Left forelimb (tissue), 1 donor: ENCODE results near the gene ADGRL3.
"Not testable (repeated sequence)": the region's sequence is repeated elsewhere in the genome, so short reads cannot be mapped to it uniquely, and the experiment has no call there.

ENCODE experiments used
- DNase-seq: peaks from one replicate; pipeline ENCODE4 v3.0.0-alpha.2; 2018; ENCODE audit warnings: low spot score

Gene ADGRL3

DNA sequence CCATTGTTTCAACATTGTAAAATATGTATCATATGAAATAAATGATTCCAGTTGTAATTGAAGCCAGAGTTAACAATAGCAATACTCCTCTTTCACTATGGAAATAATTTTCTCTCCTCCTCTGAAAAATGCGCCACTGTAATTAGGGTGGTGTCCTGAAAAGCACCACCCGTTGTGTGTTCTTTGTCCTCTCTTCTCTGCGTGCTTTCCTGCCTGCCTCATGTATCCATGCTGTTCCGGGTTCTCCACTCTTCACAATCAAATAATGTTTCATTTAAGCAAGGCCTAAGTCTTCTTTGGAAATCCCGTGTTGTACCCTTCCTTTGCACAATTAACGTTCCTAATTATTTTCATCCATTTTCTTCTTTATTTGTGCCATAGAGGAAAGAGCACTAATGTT, 293.3 kb downstream of the ADGRL3 start:
- no peak for DNase-seq

DNA sequence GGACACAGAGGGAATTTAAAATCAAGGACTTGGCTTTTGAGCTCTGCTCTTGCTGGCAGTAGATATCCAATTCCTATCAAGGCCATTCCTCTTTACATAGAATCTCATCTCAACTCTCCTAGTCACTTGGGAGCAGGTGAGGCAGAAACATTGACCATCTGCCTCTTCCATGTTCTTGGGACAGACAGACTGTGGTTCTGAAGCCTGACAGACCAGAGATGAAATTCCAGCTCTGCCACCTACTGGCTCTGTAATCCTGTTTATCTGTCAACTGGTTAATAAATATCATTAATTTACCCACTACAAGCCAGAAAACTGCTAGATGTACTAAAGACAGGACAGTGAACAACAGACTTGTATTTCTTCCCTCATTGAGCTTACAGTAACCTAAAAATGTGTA, 300.8 kb downstream of the ADGRL3 start:
- DNase-seq: no peak

DNA sequence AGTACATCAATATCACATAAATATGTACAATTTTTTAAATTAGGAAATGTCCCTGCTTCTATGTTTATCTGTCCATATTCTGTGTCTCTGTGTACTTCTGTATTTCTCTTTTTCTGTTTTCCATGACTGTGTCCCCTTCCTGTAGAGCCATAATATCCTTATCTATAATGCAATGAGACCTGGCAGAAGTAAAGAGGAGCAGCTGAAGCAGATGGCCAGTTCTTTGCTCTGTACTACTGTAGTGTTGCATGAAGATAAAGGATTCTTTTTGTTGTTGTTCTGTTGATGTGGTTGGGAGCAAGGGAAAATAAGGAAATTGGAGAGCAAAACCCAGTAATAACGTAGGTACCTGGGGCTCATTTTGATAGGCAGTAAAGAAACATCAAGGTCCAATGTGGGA, 301.7 kb downstream of the ADGRL3 start:
- no peak for DNase-seq

DNA sequence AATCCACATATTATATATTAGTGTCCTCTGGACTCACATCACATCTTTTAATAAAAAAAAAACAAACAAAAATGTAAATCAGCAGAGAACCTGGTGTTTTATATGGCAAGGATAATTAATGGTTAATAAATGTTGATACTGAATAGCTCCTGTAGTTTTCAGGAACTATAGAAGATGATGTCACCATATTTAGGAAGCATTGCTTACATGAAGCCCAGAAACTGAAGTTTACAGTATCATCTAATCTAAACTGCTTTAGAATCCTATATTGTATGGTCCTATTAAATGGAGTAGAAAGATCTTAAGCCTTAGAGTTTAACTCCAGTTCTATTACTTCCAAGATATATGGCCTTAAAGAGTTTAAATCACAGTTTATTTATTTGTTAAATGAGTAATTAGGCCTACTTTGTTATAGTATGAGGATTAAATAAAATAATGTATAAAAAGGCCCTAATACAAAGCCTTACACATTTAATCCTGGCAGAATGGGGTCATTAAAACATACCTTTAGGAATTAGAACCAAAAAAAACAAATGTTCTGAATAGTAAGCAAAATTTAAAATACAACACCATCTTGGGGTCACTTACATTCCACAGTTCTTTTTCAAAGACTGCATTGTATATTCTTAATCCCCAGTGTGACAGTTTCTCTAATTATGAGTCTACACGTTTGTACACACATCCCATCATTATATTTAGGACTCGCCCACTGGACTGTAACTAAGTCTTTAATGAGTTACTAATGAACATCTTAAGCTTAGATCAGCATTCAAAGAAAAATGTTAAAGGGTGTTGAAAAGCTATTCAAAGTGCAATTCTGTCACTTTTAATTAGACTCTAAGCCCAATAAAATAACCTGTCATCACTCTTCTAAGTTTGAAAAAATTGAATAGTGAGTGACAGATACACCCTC, 305.9 kb downstream of the ADGRL3 start:
- no peak for DNase-seq

DNA sequence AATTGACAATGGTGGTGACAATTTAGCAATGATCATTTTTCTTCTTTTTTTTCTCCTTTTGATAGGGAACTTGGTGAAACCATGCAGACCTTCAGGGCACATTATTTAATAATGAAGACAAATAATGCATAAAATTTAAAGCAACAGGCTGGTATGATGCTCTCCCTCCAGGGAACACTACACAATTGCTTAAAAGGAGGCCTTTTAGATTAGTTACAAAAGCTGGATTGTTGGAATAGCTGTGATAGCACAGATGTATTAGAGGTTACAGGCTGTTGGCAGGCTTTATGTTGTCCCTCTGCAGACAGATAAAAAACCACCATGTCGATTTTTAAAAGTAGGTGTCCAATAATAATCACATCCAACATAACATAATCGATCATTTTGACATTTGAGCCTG, 307.0 kb downstream of the ADGRL3 start:
- DNase-seq: no peak

DNA sequence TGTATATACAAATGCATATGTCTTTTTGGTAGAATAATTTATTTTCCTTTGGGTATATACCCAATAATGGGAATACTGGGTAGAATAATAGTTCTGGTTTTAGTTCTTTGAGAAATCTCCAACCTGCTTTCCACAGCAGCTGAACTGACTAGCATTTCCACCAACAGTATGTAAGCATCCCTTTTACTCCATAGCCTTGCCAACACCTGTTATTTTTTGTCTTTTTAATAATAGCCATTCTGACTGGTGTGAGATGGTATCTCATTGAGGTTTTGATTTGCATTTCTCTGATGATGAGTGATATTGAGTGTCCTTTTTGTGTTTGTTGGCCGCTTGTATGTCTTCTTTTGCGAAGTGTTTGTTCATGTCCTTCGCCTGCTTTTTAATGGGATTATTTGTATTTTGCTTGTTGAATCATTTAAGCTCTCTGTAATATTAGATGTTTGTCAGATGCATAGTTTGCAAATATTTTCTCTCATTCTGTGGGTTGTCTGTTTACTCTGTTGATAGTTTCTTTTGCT, 309.7 kb downstream of the ADGRL3 start:
- not testable (repeated sequence) for DNase-seq

DNA sequence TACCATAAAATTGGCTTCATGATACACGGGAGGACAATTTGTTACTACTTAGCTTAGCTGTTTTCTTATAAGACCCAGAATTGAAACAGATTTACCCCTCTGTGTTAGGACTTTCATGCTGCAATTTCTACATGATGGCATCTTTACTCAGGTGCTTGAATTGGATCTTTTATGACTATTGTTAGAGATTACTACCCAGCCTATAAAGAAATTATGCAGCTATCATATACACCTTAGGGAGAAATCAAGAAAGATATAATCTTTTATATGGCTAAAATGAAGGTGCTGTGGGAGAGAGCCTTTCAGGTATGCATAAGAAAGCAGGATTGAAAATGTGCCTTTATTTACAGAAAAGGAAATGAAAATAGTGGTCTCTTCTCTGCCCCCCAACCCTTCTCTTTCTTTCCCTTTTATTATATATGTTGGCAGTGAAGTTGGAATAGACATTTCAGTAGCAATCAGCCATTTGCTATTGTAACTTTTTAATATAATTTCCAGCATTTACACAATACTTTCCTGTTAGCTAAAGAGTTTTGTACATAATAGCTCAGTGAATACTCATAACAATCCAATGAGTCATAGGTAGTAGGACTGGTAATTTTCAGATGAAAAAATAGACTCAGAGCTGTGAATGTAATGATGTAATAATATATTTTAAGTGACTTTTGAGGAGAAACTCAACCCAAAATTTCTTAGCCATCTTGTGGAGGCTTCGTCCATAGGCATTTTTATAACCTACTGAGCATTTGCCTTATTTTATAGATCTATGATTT, 311.8 kb downstream of the ADGRL3 start:
- DNase-seq: no peak

DNA sequence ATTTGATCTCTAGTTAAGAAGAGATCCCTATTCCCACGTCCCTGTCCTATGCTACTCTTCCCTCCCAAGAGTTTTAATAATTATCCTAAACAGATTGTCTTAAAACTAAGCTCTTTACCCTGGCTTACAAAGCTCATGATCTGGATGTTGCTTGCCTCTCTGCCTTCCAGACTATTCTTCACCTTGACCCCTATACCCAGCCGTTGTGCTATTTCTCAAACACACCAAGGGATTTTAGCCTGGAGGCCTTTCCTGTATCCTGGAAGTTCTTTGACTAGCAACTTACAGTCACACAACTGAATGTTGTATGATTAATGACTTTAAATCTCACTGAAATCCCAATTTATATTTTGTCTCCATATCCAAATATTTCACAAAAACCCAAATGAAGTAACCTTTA, 314.9 kb downstream of the ADGRL3 start:
- DNase-seq: no peak

DNA sequence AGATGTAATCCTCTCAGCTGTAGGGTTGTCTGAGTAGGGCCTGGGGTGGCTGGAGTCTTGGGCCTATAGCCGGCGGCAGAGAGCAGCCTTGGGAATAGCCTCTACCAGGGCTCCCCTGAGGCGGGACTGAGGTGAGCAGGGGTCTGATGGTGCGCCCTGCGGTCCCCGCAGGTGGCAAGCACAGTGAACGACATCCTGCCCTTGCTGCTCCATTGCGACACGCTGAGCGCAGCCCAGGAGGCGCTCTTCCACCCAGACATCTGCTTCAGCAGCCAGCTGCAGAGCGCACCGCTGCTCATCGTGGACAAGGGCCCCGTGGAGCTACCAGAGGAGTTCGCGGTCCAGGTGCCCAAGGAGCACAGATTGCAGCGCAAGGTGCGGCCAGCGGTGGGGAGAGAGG, 317.0 kb downstream of the ADGRL3 start:
- DNase-seq: no peak

DNA sequence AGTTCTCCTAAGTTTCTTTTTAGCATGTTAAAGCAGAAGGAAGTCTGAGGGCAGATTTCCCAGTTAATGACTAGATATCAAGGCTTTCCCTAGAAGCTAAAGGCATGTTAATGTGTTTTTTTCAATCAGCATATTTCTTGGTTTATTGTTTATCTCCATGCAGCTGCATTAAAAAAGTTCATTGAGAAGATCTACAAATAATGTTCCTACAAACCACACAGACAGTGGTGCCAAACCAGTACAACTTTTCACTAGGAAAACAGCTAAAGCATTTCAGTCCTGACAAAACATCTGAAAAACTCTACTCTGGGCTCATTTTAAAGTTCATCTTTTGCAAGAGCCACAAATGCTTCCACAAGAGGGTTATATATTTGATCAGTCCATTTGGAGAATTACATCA, 320.0 kb downstream of the ADGRL3 start:
- no peak for DNase-seq

DNA sequence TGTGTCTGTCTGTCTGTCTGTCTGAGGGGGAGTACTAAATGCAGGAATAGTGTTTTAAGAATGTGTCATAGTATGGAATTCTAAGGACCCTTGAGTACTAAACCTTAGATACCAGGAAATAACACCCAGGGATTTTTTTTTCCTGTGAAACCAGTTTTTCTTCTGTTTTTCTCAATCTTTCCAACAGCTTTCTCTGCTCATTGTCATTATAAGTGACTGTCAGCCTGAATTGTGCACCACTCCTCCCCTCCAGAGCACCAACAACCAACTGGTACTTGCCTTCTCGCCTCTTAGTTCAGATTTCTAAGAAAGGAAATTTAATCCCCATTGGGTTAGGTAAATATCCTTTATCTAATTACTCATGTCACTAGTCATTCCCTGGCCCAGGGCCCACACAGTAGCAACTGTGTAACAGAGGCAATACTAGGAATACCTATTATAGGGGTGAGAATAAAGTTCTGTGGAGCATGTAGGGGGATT, 320.6 kb downstream of the ADGRL3 start:
- DNase-seq: no peak

DNA sequence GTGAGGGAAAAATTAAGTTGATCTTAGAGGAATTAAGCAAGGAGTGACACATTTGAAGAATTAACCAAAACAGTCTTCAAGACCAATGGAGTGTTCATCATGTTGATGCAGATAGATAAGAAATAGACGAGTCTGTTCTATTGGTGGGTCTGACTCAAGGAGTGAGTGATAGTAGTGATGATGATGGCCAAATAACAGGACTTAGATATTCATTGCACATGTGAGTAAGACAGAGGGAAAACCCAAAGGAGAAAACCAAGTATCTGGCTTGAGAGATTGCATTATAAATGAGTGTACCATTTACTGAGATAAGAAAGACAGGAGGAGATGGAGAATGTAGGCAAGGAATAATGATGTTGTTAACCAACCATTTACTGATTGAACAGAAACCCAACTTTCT, 321.3 kb downstream of the ADGRL3 start:
- no peak for DNase-seq

DNA sequence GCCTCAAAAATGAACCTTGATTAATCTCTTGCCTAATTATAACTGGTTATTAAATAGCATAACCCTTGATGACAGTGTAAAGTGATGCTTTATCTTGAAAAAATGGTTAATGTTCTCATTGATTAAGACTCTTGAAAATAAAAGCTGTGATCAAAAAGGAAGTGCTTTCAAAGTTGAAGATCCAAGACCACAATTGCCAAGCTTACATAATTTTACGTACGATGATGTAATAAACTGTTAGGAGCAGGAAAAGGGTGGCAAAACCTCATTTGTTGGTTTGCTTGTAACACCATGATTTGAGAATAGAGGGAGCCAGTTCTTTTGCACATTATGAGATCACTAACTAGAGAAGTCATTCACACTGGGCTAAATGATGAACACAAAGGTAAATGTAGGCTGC, 322.2 kb downstream of the ADGRL3 start:
- DNase-seq: no peak

DNA sequence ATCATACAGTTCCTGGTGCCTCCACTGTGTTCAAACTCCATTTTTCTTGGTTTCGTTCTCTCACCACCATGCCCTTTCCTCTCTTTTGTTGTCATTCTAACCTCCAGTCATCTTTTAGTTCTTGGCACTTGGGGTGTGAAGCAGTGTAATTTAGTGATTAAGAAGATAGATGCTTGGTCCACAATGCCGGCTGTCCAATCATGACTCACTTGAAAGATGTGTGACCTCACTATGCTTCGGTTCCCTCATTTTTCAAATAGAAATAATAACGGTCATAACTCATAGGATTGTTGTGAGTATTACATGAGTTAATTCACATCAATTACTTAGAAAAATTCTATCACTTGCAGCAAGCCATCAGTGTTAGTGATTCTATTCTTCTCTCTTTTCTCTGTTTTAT, 327.8 kb downstream of the ADGRL3 start:
- no peak for DNase-seq

DNA sequence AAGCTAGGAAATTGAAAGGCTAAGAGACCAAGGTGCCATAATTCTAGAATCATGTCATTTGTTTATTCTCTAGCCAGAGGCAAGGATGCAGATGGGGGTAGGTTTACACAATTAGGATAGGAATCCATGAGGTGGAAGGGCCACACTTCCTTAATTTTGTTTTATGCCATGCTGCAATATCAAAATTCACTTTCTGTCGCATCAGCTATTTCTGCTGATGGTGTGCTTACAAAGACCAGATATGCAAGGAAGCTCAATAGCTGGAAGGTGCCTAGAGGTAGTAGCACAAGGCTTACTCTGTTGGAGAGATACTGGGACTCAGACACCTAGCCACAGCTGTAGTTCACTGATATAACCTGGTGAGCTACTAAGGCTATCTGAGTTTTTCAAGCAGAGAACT, 328.5 kb downstream of the ADGRL3 start:
- DNase-seq: no peak

DNA sequence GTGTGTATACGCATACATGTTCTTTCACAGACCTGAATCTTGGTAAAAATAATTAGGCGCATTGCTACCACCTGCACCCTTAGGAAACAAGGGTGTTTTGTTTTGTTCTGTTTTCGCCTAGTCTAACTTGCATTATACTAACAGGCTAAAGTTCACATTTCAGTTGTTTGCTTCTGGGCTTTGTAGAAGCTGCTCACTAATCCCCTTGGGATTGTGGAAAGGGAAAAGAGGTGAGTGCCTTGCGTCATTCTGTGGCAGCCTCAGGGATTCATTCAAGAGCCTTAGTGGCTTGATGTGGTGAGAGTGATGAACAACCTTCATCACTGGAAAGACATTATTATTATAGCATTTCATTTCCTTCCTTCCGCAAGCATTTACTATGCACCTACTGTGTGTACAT, 331.1 kb downstream of the ADGRL3 start:
- DNase-seq: no peak

DNA sequence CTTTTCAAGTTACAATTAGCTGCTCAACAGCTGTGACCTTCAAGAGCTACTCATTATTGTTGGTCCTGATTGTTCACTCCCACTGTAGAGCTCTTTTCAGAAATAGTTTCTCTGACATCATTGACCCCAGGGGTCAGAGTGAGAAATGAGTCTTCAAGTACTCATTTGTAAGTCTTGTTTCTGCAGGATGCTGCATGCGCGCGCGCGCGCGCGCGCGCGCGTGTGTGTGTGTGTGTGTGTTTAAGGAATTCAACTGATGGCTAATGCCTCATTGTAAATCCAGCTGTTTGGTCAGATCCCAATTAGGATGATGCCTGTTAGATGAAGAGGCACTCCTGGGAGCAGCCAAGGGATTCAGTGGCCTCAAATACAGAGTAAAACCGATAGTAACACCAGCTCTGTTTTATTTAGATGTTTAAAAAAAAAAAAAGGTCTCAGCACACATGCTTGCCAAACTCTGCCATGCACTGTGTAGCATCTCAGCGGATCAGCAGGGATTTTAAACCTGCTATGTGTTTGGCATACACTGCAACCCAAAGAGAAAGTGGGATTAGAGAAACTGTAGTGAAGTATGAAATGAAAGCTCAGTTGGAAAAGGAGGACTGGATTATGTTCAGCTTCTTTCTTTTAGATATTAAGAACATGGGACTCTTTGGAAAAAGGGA, 332.3 kb downstream of the ADGRL3 start:
- DNase-seq: no peak

DNA sequence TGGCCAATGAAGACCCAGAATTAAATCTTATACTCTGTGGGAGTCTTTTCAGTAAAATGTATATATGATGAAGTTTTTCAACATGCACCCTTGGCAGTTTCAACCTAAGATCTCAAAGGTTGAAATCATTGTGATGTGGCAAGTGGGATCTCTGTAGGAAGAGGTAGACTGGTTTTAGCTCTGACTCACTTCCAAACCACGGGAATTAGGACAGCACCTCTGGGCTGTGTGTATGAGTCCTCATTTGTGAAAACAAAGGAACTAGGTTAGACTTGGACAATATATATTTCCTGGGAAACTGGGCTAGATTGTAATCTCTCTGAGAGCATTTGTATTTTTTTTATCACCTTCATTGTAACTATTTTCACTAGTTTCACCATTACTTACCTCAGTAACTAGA, 333.0 kb downstream of the ADGRL3 start:
- DNase-seq: no peak

DNA sequence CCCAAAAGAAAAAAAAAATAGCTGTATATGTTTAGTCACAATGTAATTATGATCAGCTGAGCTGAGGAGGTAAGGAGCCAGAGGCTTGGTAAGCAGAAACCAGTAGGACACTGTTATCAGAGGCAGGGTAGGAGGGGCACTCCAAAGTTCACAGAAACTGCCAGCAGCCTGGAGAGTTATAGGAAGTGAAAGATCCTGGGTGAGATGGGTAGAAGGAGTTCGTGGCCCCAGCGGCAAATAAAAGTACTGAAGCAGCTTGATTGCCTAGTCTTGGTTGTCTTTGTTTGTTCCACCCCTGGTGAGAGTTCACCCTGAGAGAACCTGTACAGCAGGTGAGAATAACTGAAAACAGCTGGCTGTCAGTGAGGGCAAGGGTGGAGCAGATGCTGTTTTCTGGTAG, 340.8 kb downstream of the ADGRL3 start:
- DNase-seq: no peak

DNA sequence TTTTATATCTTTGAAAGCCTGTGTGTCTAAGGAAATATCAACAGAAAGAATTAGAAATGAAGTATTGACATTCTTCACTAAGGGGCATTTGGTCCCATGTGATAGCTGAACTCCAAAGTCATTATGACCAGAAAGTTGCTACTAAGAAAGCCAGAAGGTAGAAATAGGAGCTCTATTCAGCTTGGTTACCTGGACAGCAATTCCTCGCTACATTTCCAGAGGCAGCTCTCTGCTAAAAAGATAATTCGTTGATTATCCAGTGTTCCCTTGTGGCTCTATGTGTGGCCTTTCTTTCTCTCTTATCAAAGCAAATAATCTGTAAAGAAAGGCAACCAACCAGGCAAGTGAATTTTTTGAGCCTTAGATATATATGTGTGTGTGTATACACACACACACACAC, 341.3 kb downstream of the ADGRL3 start:
- DNase-seq: no peak

DNA sequence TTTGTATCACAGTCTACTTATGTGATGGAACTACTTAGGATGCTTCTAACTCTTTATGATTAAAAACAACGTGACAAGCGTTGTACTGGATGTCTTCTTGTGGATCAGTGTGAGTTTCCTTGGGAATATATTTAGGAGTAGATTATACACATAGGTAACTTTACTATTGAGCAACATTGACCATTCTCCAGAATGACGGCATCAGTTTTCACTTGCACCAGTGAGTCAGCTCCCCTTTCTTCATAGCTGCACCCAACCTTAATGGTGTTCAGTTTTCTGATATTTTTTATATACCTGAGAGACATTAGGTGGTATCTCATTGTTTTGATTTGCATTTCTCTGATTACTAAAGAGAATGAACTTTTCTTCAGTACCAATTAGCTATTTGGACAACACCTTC, 343.9 kb downstream of the ADGRL3 start:
- DNase-seq: no peak

DNA sequence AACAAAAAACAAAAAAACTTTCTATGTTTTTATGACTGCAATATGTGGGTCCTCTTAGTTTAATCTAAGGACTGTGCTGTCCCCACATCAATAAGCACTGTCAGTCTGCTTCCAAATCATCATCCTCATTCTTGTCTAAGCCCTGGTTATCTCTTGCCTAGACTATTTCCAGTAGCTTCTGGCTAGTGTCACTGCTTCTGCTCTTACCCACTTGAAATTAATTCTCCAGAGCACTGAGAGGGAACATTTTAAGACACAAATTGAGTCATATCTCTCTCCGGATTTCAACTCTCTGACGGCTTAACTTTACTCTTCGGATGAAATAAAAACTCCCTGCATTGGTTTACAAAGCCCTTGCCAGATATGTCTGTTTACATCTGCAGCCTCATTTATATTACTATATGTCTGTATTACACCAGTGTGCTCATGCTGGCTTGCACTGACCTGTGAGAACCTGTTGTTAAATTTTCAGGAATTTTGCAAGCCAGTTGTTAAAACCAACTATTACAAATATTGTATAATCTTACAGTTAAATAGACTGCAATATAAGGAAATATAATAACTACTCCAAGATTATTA, 345.9 kb downstream of the ADGRL3 start:
- no peak for DNase-seq
